Tibial artery (tissue), 4 donors: ENCODE data around the gene CACNA1C.

ENCODE experiments used
- DNase-seq, 2 donors: peaks; one replicate each; pipeline ENCODE4 v3.0.0-alpha.2; 2019
- H3K27ac ChIP-seq, 2 donors: fragments of 200-600 bp; sonication (generic) in 1 of 2; 1 replicate in 1 of 2; 2 replicates in 1 of 2; pipeline ENCODE4 v1.5.1; 2018 to 2019; ENCODE audit warnings: mild to moderate bottlenecking in 1 of 2
- H3K27me3 ChIP-seq, 2 donors: fragments of 200-600 bp; sonication (generic) in 1 of 2; one replicate each; pipeline versions ENCODE4 v1.5.1 to v1.6.0; 2016 to 2019
- H3K36me3 ChIP-seq, 3 donors: fragments of 200-600 bp; sonication (generic) in 2 of 3; one replicate each; pipeline ENCODE4 v1.5.1; 2016 to 2019; ENCODE audit warnings: mild to moderate bottlenecking in 2 of 3
- H3K4me1 ChIP-seq, 4 donors: fragments of 200-600 bp; sonication (generic) in 2 of 4; 1 replicate in 3 of 4; 2 replicates in 1 of 4; pipeline ENCODE4 v1.5.1; 2016 to 2019
- H3K4me3 ChIP-seq, 2 donors: fragments of 200-600 bp; sonication (generic) in 1 of 2; 1 replicate in 1 of 2; 2 replicates in 1 of 2; pipeline ENCODE4 v1.5.1; 2018 to 2019; ENCODE audit warnings: mild to moderate bottlenecking in 2 of 2
- H3K9me3 ChIP-seq, 3 donors: fragments of 200-600 bp; sonication (generic) in 1 of 3; one replicate each; pipeline ENCODE4 v1.5.1; 2016 to 2019
- intact Hi-C: fragments of 100-400 bp; cut with DNase I; formaldehyde crosslinking; loops from one replicate; pipeline ENCODE4 v1.15.0; 2023; ENCODE audit warnings: low total_unique reads
- TF ChIP-seq, protein P1 (sequence below), 2 experiments: fragments of 200-600 bp in 1 of 2; fragments of 450-650 bp in 1 of 2; IDR thresholded peaks; one replicate each; pipeline ENCODE4 v1.5.1; 2017 to 2019; ENCODE audit warnings: antibody characterized with exemption in 2 of 2, mild to moderate bottlenecking in 1 of 2, moderate library complexity in 1 of 2

The CACNA1C gene

DNA sequence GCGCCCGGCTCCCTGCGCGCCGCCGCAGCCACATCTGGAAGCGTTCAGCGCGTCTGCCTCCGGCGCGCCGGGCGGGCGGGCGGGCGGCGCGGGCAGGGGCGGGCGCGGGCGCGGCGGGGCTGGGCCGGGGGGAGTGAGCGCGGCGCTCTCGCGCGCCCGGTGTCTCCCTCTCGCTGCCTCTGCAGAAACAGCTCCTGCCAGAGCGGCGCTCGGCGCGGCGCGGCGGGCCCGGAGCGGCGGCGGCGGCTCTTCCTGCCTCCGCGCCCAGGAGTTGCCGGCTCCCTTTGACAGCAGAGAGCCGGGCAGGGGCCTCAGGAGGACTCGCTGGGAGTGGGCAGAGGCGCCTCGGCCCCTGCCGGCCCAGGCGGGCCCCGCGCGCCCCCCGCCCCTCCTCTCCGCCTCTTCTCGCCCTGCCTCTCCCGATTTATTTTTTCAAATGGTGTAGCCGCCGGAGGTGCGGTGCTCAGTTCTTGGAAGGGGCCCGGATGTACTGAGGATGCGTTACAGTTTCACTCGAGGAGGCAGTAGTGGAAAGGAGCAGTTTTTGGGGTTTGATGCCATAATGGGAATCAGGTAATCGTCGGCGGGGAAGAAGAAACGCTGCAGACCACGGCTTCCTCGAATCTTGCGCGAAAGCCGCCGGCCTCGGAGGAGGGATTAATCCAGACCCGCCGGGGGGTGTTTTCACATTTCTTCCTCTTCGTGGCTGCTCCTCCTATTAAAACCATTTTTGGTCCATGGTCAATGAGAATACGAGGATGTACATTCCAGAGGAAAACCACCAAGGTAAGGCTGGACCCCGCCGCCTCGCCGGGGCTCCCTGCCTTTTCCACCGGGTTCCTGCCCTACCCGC is at the start of gene CACNA1C:
TSS of gene CACNA1C (plus strand) at position 162 of the 853 bp plus-strand sequence. CDS start at position 738, 576 bp downstream.
- Histone ChIP-seq H3K27ac (peak within 1 kb of the TSS; percentile 91 to 96), H3K4me1 (peaks cover 0 to 39% (median 28%) of the 10 kb centered on the region in 4 donors), H3K4me3 (peak within 1 kb of the TSS; percentile 70 to 95), H3K36me3 (no peaks in the 10 kb centered on the region), H3K27me3 (no peaks in the 10 kb centered on the region), H3K9me3 (no peaks in the 10 kb centered on the region)
- TF ChIP-seq, protein P1, sequence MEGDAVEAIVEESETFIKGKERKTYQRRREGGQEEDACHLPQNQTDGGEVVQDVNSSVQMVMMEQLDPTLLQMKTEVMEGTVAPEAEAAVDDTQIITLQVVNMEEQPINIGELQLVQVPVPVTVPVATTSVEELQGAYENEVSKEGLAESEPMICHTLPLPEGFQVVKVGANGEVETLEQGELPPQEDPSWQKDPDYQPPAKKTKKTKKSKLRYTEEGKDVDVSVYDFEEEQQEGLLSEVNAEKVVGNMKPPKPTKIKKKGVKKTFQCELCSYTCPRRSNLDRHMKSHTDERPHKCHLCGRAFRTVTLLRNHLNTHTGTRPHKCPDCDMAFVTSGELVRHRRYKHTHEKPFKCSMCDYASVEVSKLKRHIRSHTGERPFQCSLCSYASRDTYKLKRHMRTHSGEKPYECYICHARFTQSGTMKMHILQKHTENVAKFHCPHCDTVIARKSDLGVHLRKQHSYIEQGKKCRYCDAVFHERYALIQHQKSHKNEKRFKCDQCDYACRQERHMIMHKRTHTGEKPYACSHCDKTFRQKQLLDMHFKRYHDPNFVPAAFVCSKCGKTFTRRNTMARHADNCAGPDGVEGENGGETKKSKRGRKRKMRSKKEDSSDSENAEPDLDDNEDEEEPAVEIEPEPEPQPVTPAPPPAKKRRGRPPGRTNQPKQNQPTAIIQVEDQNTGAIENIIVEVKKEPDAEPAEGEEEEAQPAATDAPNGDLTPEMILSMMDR (IDR thresholded peaks at IDR 0.05), result peak; percentile 48 to 52
- intact Hi-C loops, result loop anchor here (5.0 to 10.0 kb wide), 2 partner anchors 112 to 219 kb away; no protein-coding TSS in a partner anchor
- peak in 1 of 2 donors; percentile 85 for DNase-seq

DNA sequence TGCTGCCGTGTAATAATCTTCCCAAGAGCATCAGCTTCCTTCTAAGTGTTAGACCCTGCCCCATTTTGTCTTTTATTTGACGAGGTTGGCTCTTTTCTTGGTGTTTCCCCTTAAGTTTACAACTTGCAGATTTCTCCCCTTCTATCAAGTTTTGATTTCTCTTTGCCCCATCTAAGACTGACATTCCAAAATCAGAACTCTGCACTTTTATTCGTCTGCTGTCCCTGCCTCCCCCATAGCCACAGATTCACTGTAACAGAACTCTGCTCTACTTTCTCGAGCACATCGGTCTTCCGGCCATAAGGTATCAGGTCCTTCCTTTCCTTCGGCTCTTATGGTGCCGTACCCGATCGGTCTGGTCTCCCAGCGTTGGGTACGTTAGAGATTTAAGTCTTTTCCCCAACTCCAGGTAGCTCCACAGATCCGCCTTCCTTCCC is 49.1 kb upstream of the CACNA1C start:
- DNase-seq, result no peak
- Histone ChIP-seq H3K4me1 (peaks cover 0 to 36% (median 16%) of the 10 kb centered on the region in 4 donors), H3K4me3 (peak overlapping the region; percentile 89 to 98), H3K36me3 (peaks cover 0 to 6% (median 0%) of the 10 kb centered on the region in 3 donors), H3K27ac (peak overlapping the region; percentile 95 to 97), H3K9me3 (no peaks in the 10 kb centered on the region), H3K27me3 (no peaks in the 10 kb centered on the region)
- TF ChIP-seq, protein P1 (IDR thresholded peaks at IDR 0.05), result no peak
- intact Hi-C loops, result loop anchor here (5.0 kb wide), 1 partner anchor 66 kb away; no protein-coding TSS in a partner anchor

DNA sequence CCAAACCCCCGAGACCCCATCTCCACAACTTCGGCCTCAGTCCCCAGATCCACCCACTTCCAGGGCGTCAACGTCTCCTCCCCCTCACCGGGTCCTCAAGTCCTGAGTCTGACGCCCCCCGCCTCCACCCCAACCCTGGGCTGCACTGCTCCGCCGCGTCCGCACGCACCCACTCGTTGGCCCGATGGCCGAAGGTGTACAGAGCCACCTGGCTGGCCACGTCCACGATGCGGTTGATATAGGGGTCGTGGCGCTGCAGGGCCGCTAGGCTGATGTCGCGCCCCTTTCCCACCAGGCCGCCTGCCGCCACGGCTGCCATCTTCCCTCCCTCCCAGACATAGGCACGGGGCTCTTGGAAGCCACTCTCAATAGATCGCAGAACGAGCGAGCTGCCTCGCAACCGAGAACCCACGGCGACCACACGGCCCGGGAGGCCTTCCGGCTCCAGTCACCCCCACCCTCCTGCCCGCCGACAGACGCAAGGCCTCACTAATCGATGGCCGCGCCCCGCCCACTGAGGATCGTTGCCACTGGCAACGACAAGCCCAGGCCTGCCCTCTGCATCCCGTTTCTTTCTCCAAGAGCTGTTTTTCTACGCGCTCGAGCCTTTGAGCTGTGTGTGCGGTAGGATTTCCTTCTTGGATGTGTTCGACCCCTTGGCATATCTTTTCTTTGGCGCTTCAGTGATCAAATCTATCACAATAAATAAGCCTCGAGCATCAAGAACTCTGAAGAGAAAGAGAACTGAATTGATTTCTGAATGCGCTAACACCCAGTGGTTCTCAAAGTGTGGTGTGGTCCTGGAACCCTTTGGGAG is 48.5 kb upstream of the CACNA1C start, which contains the start of gene DCP1B:
TSS of gene DCP1B (minus strand) at position 345 of the 817 bp plus-strand sequence. CDS start at position 319, 26 bp downstream.
- H3K36me3 ChIP-seq, result peaks cover 0 to 6% (median 0%) of the 10 kb centered on the region in 3 donors
- peaks cover 0 to 31% (median 15%) of the 10 kb centered on the region in 4 donors for H3K4me1 ChIP-seq
- no peaks in the 10 kb centered on the region for H3K9me3 ChIP-seq
- peak within 1 kb of the TSS; percentile 95 to 97 for H3K27ac ChIP-seq
- H3K27me3 ChIP-seq, result no peaks in the 10 kb centered on the region
- TF ChIP-seq, protein P1 (IDR thresholded peaks at IDR 0.05), result peak in 1 of 2 experiments; percentile 35
- DNase-seq, result peak; percentile 97 to 99
- intact Hi-C loops, result loop anchor here (5.0 kb wide), 1 partner anchor 67 kb away; no protein-coding TSS in a partner anchor
- peak within 1 kb of the TSS; percentile 89 to 98 for H3K4me3 ChIP-seq

DNA sequence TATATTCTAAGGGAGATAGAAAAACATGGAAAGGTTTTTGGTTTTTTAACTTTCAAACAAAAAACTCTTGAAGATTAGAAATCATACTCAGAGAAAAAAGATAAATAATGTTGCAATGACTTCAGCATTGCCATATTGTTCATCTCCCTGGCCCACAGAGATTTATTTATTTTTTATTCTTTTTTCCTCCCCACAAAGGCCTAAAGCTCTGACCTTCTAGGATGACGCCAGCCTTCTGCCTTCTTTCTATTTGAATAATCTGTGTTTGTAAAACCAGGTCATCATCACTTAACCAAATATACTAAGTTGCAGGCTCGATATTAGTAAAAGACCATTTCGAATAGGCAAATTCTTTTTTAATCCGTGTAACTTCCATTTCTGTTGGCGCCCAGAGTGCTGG is 44.1 kb upstream of the CACNA1C start:
- H3K27ac ChIP-seq, result no peak overlapping the region
- H3K4me1 ChIP-seq, result peaks cover 0 to 3% (median 0%) of the 10 kb centered on the region in 4 donors
- intact Hi-C loops, result no loop called here
- TF ChIP-seq, protein P1 (IDR thresholded peaks at IDR 0.05), result no peak
- H3K9me3 ChIP-seq, result no peaks in the 10 kb centered on the region
- no peaks in the 10 kb centered on the region for H3K36me3 ChIP-seq
- DNase-seq, result no peak
- H3K4me3 ChIP-seq, result no peak overlapping the region
- H3K27me3 ChIP-seq, result no peaks in the 10 kb centered on the region

DNA sequence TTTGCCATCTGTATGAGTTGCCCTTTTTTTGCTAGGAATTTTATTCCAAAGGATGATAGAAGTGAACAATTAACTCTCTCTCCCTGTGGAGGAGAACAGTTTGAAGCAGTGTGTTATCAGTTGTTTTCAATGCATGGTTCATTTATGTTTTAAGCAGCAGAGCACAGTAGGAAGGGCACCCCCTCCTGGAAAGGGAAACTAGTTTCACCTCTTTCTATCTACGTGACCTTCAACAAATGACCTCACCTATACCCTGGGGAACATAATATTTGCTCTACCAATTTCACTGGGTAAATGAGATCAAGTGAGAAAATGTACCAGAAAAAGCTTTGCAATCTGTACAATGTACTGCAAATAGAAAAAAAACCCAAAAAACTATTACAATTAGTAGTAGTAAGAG is 43.2 kb upstream of the CACNA1C start:
- peaks cover 0 to 11% (median 0%) of the 10 kb centered on the region in 4 donors for H3K4me1 ChIP-seq
- no peaks in the 10 kb centered on the region for H3K36me3 ChIP-seq
- no peak for DNase-seq
- TF ChIP-seq, protein P1 (IDR thresholded peaks at IDR 0.05), result no peak
- H3K27ac ChIP-seq, result no peak overlapping the region
- no peaks in the 10 kb centered on the region for H3K27me3 ChIP-seq
- no peak overlapping the region for H3K4me3 ChIP-seq
- no peaks in the 10 kb centered on the region for H3K9me3 ChIP-seq
- intact Hi-C loops, result no loop called here
